ENCODE data around the gene LHPP. TPM values are rescaled to one million over a fixed set of nuclear protein-coding genes. Genes with fewer than 3 reads are reported as not detected.
"Not testable (repeated sequence)": the region's sequence is repeated elsewhere in the genome, so short reads cannot be mapped to it uniquely, and the experiment has no call there.

LHPP gene
- polyA plus RNA-seq, 3 donors = 19.1 to 24.0 (median 20.0) TPM

GRCh38 chr10:124534231-124534798 is 72.7 kb downstream of the LHPP start:
- no peak for DNase-seq (ENCODE audit: low read depth in 3 of 3, low spot score in 2 of 3)

DNA sequence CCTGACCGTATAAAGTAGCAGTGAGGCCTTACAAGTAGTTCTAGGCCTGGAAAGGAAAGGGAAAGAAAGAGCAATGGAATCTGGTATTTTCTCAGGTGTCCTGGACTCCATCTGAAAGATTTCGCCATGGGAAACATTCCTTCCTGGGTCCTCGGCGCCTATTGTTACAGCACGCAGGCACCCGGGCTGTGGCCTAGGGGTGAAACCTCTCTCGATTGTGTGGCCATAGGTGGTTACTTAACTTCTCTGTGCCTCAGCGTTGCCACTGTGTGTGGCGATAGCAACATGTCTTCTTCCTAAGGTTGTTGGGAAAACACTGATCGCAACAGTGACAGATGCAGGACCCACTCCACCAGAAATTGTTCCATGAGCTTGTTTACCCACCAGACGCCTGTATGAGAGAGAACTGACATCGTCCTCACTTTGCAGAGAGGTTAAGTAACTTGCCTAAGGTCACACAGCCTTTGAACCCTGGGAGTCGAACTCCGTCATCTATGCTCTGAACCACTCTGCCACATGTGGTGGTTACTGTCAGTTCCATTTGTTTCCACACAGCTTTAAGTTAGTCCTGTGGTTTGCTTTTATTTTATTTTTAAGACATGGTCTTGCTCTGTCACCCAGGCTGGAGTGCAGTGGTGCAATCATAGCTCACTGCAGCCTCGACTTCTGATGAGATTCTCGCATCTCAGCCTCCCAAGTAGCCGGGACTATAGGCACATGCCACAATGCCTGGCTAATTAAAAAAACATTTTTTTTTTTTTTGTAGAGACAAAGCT is 73.4 kb downstream of the LHPP start:
- no peak for DNase-seq (ENCODE audit: low read depth in 3 of 3, low spot score in 2 of 3)

DNA sequence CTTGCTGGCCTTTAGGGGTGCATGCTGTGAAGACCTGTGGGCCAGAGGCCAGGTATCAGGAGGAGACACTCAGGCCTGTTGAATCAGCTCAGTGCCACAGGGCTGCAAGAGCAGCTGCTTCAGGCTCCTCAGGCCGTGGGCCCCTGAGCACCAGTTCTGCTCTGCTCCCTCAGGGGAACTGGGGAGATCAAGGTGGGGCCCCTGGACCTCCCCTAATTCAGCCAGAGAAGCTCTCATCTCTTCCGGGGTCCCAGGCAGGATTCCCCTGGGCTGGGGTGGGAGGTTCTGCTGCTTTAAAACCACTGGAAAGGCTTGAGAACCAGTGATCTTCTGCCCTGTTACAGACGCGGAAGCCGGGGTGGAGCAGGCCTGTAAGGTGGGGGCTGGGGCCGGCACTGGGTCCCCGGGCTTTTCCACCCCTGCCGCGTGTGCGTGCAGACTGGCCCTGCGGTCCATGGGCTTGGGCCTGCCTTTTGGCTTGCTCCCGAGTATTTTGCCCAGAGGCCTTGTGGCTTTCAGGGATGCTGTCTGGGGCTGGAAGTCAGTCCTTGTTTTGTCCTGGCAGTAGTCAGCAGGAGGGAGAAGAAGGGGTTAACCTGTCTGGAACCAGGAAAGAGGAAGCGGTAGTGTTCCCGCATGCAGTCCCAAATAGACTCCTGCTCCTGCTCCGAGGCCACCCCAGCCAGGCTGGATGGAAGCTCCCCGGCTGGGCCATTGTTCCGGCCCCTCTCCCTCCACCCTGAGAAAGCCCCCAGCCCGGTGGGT is 74.3 kb downstream of the LHPP start:
- DNase-seq (ENCODE audit: low read depth in 3 of 3, low spot score in 2 of 3) = no peak

DNA sequence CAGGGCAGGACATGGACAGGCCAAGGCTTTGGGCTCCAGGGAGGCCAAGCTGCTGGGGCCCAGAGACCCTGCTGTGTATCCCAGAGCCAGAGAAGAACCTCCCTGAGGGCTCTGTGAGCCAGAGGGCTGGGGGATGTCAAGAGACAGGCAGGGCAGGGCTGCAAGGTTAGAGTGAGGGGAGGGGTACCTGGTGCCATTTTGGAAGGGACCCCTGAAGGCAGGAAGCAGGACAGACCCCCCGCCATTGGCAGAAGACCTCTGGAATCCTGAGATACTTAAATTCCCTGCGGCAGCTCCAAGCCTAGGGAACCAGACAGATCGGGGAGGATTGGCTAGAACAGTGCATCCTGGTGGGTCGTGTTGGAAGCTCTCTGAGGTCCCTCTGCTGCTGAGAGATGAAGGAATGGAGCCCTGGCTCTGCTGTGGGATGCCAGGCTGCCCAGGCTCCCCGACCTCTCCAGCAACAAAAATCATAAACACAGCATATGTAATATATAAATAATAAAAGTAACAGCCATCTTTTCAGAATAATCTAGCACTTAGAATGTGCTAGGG is 75.0 kb downstream of the LHPP start:
- no peak for DNase-seq (ENCODE audit: low read depth in 3 of 3, low spot score in 2 of 3)

DNA sequence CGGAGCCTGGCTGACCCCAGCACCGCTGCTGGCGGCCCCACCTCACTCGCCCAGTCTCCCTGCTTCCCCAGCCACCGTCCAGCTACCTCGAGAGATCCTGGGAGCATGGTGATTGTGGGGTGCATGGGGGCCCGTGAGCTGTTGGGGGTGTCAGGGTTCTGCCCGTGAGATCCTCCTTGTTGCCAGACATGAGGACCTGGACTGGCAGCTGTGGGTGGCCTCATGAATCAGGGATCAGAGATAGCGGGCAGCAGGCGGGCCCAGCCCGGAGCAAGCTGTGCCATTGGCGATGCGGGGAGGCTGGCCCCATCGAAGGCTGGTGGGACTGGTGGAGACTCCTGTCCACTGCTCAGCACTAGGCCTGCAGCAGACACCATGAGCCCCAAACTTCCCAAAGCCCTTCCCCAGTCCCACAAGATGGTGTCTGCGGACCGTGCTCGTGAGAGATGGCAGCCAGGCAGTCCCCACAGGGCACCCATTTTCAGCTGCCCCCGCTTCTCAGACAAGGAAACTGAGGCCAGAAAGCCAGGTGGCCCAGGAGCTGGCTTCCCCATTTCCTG is 75.6 kb downstream of the LHPP start:
- DNase-seq (ENCODE audit: low read depth in 3 of 3, low spot score in 2 of 3) = no peak

- no peak for DNase-seq (ENCODE audit: low read depth in 3 of 3, low spot score in 2 of 3)
Observed at GRCh38 chr10:124537891-124538290, 76.3 kb downstream of the LHPP start.

GRCh38 chr10:124538706-124539105 is 77.1 kb downstream of the LHPP start:
- no peak for DNase-seq (ENCODE audit: low read depth in 3 of 3, low spot score in 2 of 3)

DNA sequence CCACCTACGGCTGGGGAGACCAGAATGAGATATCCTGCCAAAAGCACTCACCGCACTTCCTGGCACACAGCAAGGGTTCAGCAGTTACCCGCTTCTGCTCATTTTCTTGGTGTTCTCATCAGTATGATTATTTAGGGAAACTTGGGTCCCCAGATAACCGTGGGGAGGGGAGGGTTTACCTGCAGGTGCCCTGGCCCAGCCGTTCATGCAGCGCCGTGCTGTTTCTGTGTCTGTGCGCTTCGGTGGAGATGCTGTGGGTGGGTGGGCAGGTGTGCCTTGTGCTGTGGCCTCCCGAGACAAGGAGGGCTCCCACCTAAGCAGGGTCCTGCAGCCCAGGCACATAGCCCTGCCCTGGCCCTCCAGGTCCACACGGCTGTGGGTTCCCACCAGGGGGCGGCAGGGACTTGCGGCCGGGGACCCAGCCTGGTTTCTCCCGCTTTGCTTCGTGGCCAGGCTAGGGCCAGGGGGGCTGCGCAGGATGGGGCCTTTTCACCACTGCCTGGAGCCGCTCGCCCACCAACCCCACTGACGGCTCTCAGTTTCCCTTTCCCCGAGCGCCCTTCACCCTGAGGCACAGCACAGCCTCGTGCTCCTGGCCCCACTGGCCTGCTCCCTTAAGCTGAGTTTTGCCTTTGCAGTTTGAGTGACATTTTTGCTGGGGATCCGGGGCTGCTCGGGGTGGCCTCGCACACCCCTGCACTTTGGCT is 78.5 kb downstream of the LHPP start:
- no peak for DNase-seq (ENCODE audit: low read depth in 3 of 3, low spot score in 2 of 3)

GRCh38 chr10:124541076-124541903 is 79.7 kb downstream of the LHPP start:
- DNase-seq (ENCODE audit: low read depth in 3 of 3, low spot score in 2 of 3) = no peak

GRCh38 chr10:124542336-124542735 is 80.7 kb downstream of the LHPP start:
- DNase-seq (ENCODE audit: low read depth in 3 of 3, low spot score in 2 of 3) = no peak

GRCh38 chr10:124543146-124543545 is 81.5 kb downstream of the LHPP start:
- DNase-seq (ENCODE audit: low read depth in 3 of 3, low spot score in 2 of 3) = no peak

DNA sequence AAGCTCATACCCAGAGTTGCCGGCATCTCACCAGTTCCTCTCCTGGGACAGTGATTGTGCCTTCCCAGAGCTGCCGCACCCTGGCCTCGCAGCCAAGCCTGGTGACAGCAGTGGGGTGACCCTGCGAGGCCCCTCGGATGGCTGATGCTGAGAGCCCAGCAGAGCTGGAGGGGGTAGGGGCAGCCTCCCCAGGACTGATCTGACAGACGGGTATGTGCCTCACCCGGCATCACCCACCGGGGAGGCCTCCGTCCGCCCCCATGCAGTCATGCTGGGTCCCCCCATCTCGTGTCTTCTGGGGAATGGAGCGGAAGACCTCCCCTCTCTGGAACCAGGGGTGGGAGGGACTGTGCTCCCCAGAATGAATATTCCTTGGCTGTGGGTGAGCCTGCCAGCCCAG is 82.3 kb downstream of the LHPP start:
- DNase-seq (ENCODE audit: low read depth in 3 of 3, low spot score in 2 of 3) = no peak

DNA sequence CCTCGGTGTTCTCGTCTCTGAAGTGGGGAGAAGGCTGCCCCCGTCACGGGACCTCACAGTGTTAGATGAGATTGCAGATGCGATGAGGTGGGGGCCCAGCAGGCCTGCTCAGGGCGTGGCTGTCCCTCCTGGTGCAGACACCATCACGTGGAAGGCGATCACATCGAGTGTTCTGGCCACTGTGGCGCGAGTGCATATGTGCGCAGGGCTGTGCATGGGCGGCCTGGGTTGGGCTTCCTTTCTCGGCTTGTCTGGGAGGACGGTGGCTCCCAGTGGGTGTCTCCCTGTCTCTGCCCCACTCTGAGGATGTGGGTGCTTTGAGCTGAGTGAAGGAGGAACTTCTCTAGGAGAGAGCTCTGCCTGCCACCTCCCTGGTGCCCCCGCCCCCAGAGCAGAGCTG is 83.1 kb downstream of the LHPP start:
- no peak for DNase-seq (ENCODE audit: low read depth in 3 of 3, low spot score in 2 of 3)

DNA sequence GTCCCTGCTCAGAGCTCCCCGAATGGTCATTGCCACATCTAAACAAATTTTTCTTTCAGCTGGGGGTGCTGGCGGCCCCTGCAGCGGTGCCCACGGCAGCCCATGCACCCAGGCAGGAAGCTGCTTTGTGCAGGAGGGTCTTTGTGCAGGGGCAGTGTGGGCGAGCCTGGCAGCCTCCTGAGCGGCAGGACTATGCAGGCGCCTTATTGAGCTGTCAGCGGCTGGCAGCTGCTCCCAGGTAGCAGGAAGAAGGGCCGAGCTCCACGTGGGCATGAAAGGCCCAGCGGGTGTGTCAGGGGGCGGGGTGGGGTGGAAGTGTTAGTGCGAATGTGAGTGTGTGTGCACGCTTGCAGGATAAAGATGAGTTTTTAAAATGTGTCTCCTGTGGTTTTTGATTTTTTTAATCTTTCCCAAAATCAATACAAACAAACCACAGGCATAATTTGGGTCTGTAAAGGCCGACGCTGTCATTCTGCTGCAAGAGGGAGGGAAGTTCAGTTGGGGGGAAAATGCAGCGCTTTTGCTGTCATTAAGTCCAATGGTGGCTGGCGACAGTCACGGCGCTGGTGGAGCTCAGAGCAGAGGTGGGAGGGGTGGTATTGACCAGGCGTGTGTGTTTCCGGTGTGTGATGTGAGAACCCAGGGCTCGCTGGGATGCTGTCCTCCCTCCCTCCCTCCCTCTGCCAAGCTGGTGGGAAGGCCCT is 83.9 kb downstream of the LHPP start:
- no peak for DNase-seq (ENCODE audit: low read depth in 3 of 3, low spot score in 2 of 3)

GRCh38 chr10:124546055-124546369 is 84.4 kb downstream of the LHPP start:
- DNase-seq (ENCODE audit: low read depth in 3 of 3, low spot score in 2 of 3) = no peak

DNA sequence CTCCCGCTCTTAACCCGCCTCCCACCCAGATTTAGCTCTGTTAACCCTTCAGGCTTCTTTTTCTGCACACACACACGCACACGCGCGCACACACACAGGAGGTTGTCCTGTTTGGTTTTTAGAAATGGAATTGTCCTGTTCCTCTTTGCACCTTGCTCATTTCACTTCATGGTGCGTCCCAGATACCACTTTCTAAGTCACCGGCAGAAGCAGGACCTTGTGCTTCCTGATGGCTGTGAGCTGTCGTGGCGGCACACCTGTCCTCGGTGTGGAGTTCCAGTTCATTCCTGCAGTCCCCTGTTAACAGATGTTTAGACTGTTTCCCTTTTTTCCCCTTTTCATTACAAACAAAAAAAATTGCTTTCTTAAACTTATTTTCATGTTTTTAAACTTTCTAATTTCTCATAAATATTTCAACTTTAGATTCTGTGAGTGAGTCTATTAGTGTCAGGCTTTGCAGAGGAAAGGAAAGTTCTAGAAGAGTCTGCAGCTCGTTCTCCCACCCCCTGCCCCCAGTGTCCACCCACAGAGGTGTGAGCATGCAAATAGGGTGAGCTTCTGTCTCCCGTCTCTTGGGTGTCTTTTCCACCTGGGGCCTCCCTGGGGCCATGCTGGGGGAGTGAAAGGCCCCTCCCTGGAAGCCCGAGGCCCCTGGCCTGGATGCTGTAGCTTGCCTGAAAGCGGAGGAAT is 85.5 kb downstream of the LHPP start:
- no peak for DNase-seq (ENCODE audit: low read depth in 3 of 3, low spot score in 2 of 3)

DNA sequence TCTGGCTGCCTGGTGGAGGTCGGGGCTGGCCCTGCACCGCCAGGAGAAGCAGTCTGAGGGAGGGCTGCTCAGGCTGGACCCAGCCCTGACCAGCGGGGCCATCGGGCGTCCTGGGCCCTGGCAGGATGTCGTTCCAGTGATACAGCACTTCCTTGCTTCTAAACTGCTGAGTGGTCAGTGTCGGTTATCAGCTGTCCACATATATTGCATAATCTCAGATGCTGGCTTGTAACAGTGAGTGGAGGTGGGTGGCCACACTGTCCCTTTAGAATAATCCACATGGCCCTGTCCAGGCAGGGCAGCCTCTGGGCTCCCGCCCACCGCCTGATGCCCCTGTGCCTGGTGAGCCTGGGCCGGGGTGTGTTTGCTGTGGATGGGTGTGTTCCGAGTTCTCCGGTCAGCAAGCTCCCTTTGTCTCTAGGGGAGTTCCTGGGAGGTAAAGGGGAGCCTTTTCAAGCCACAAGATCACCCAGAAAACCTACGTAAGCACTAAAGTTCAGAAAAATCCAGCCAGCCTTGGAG is 86.1 kb downstream of the LHPP start:
- DNase-seq (ENCODE audit: low read depth in 3 of 3, low spot score in 2 of 3) = no peak

GRCh38 chr10:124549171-124549570 is 87.5 kb downstream of the LHPP start:
- not testable (repeated sequence) for DNase-seq (ENCODE audit: low read depth in 3 of 3, low spot score in 2 of 3)

Data from right renal cortex interstitium (tissue), 3 donors.